Body of pancreas (tissue), 4 donors: ENCODE results near the gene CMBL.

Source experiments
- POLR2A ChIP-seq, 3 donors: fragments of 450-650 bp; IDR thresholded peaks; one replicate each; pipeline ENCODE4 v1.6.1; 2016; ENCODE audit warnings: antibody characterized with exemption in 3 of 3, mild to moderate bottlenecking in 2 of 3
- TF ChIP-seq, protein P1 (sequence below), 7 experiments: fragments of 450-650 bp in 4 of 7; fragments of 200-600 bp in 3 of 7; sonication (generic) in 3 of 7; IDR thresholded peaks; one replicate each; pipeline ENCODE4 v1.5.1; 2016 to 2019; ENCODE audit warnings: antibody characterized with exemption in 7 of 7

DNA sequence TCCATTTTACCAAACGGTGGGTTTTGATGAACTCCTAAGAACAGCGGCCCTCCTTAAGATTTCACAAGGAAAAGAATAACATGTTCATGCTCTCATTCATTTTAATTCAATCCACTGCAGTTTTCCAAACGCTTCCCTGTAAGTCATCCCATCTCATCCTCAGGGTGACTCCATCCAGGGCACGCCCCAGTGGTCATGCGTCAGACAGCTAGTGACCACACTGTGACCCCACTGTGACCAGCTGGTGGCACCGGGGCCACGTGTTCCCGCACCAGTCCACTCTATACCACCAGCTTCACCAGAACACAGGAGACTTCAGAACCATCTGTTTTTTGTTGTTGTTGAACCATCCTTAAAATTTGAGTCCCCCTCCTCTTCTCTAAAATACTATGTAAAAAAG, 72.4 kb downstream of the CMBL start:
- TF ChIP-seq, protein P1, sequence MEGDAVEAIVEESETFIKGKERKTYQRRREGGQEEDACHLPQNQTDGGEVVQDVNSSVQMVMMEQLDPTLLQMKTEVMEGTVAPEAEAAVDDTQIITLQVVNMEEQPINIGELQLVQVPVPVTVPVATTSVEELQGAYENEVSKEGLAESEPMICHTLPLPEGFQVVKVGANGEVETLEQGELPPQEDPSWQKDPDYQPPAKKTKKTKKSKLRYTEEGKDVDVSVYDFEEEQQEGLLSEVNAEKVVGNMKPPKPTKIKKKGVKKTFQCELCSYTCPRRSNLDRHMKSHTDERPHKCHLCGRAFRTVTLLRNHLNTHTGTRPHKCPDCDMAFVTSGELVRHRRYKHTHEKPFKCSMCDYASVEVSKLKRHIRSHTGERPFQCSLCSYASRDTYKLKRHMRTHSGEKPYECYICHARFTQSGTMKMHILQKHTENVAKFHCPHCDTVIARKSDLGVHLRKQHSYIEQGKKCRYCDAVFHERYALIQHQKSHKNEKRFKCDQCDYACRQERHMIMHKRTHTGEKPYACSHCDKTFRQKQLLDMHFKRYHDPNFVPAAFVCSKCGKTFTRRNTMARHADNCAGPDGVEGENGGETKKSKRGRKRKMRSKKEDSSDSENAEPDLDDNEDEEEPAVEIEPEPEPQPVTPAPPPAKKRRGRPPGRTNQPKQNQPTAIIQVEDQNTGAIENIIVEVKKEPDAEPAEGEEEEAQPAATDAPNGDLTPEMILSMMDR (IDR thresholded peaks at IDR 0.05), result no peak
- TF ChIP-seq POLR2A (IDR thresholded peaks at IDR 0.05), result no peak
